GM13977 (cell line): Measurements from ENCODE around the gene OSBPL9.

Source experiments
- DNase-seq: peaks from one replicate; pipeline ENCODE4 v3.0.0; 2012; ENCODE audit warnings: low spot score
- in situ Hi-C: fragments of 300-500 bp; cut with MboI; formaldehyde crosslinking; loops from one replicate; pipeline ENCODE4 v1.12.0; 2022; ENCODE audit warnings: low sequenced_read_pairs, low pct_unique_long_range_greater_than_20kb, mixed read lengths, inconsistent platforms; ENCODE audit not compliant: unreplicated experiment
- TF ChIP-seq, protein P1 (sequence below): IDR thresholded peaks from 2 replicates; pipeline ENCODE4 v1.5.1; 2012; ENCODE audit warnings: mild to moderate bottlenecking, control low read depth; ENCODE audit not compliant: insufficient read depth; ENCODE audit errors: extremely low read depth, missing control alignments

Gene OSBPL9

DNA sequence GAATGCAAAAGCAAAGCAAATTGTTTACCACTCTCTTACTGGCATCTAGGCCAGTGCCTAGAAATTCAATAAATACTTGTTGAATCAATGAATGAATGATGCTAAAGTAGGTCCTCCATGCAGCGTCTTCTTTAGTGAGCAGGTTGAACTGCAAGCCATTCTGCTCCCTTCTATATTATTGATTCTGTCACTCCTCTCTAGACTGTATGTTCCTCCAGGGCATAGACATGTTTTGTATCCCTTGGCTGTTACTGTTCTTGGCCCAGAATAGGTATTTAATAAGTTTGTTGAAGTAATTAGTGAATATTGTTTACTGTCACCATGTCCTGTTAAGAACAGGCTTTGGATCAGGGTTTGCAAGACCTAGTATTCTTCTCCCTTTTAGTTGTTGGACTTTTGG lies 43.7 kb downstream of the OSBPL9 start:
- TF ChIP-seq, protein P1, sequence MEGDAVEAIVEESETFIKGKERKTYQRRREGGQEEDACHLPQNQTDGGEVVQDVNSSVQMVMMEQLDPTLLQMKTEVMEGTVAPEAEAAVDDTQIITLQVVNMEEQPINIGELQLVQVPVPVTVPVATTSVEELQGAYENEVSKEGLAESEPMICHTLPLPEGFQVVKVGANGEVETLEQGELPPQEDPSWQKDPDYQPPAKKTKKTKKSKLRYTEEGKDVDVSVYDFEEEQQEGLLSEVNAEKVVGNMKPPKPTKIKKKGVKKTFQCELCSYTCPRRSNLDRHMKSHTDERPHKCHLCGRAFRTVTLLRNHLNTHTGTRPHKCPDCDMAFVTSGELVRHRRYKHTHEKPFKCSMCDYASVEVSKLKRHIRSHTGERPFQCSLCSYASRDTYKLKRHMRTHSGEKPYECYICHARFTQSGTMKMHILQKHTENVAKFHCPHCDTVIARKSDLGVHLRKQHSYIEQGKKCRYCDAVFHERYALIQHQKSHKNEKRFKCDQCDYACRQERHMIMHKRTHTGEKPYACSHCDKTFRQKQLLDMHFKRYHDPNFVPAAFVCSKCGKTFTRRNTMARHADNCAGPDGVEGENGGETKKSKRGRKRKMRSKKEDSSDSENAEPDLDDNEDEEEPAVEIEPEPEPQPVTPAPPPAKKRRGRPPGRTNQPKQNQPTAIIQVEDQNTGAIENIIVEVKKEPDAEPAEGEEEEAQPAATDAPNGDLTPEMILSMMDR = no peak
- in situ Hi-C loops = no loop called here
- no peak for DNase-seq

DNA sequence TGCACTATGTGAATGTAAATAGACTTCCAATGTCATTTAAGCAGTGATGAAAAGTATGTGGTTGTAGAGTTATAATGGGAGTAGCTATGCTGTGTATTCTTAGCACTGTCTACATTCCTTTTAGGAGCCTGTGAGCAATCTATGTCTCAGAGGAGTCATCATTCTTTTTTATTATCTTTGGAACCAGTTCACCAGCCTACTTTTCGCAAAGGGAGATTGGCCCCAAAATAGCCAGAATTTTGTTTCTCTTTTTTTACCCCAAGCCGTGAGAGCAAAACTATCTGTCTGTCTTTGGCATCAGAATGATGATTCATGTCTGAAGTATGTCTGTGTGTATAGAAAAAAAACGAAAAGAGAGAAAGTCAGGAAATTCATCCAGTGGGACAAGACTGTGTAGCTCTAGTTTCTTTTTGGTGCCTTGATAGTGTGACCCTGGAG lies 44.2 kb downstream of the OSBPL9 start:
- TF ChIP-seq, protein P1 = no peak
- no peak for DNase-seq
- in situ Hi-C loops = no loop called here

DNA sequence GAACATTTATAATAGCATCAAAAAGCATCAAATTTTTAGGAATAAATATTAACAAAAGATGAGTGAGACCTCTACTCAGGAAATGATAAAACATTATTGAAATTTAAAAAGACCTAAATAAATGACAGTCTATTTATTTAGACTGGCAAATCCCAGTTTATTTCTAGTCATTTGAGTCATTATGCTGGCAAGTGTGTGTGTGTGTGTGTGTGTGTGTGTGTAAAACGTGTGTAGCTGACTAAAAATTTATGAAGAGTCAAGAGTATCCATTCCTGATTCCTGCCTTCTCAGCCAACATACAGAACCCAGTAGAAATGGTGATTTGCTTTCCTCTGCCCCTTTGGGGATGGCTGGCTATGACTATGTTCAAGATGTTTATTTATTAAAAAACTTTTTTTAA lies 46.2 kb downstream of the OSBPL9 start:
- TF ChIP-seq, protein P1 = no peak
- in situ Hi-C loops = no loop called here
- no peak for DNase-seq

DNA sequence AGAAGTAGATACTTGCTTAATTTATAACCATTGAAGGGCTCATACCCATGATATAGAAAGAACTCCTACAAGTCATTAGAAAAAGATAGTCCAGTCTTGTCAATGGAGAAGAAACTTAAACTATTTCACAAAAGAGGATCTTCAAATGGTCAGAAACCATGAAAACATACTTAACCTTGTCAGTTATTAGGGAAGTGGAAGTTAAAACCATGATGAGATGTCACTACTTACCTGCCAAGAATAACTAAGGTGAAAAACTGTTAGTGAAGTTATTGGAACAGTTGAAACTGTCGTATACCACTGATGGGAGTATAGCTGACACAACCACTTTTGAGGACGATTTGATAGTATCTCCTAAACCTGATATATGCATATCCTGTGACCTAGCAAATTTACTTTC lies 46.8 kb downstream of the OSBPL9 start:
- TF ChIP-seq, protein P1 = no peak
- in situ Hi-C loops = no loop called here
- no peak for DNase-seq

DNA sequence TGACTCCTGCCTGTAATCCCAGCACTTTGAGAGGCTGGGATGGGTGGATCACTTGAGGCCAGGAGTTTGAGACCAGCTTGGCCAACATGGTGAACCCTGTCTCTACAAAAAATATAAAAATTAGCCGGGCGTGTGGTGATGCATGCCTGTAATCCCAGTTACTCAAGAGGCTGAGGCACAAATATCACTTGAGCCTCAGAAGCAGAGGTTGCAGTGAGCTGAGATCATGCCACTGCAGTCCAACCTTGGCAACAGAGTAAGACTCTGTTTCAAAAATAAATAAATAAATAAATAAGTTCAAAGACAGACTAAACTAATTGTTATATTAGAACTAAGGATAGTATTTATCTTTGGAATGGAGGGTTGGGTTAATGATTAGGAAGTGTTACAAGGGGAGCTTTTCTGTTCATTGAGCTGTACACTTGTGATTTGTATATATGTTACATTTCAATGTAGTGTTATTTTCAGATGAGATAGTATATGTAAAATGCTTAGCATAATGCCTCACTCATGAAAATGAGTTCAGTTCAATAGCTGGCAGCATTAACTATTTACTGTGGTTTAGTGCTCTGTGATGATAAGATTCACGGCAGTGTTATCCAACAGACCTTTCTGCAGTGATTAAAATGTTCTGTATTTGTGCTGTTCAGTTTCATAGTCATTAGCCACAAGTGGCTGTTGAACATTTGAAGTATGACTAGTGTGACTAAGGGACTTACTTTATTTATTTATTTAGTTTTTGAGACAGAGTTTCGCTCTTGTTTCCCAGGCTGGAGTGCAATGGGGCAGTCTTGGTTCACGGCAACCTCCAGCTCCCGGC lies 47.7 kb downstream of the OSBPL9 start:
- no peak for DNase-seq
- TF ChIP-seq, protein P1 = no peak
- in situ Hi-C loops = no loop called here

DNA sequence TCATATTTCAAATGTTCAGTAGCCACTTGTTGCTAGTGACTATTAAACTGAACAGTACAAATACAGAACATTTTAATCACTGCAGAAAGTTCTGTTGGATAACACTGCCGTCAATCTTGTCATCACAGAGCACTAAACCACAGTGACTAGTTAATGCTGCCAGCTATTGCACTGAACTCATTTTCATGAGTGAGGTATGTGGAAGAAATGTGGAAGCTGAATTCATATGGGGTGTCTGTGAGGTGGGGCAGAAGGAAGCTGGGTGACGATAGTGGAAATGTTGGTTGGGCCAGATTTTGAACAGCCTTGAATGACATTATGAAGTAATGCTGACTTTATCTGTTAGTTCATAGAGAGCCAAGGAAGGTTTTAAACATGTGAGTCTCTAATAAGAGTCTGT lies 49.6 kb downstream of the OSBPL9 start:
- in situ Hi-C loops = no loop called here
- TF ChIP-seq, protein P1 = no peak
- DNase-seq = no peak
